GM12865 (cell line): ENCODE results near the gene GGA2.

Experiments used
- DNase-seq: peaks from one replicate; pipeline ENCODE4 v3.0.0; 2010; ENCODE audit warnings: low read depth
- H3K4me3 ChIP-seq: 2 replicates; pipeline ENCODE4 v1.5.1; 2011; ENCODE audit warnings: mild to moderate bottlenecking, low read depth, low read length, control low read depth
- CTCF ChIP-seq: IDR thresholded peaks from 2 replicates; pipeline ENCODE4 v1.5.1; 2011; ENCODE audit warnings: low read length, control low read depth, low read depth, inconsistent platforms; ENCODE audit not compliant: insufficient read depth; ENCODE audit errors: missing control alignments

GGA2 gene

DNA sequence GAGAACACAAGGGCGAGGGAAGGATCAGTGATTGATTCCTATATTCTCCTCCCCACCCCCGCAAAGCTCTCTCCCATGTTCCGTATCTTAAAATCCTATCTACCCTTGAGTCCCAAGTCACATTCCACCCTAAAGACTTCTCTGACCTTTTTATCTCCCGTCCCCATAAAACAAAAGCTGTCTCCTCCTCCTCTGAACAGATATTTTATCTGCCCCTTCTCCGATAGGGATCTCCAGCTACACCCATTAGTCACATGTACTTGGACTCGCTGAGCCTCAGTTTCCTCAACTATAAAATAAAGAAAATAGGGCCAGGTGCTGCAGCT is 12.8 kb downstream of the GGA2 start:
- no peak overlapping the region for H3K4me3 ChIP-seq
- no peak for TF ChIP-seq CTCF
- DNase-seq = no peak

DNA sequence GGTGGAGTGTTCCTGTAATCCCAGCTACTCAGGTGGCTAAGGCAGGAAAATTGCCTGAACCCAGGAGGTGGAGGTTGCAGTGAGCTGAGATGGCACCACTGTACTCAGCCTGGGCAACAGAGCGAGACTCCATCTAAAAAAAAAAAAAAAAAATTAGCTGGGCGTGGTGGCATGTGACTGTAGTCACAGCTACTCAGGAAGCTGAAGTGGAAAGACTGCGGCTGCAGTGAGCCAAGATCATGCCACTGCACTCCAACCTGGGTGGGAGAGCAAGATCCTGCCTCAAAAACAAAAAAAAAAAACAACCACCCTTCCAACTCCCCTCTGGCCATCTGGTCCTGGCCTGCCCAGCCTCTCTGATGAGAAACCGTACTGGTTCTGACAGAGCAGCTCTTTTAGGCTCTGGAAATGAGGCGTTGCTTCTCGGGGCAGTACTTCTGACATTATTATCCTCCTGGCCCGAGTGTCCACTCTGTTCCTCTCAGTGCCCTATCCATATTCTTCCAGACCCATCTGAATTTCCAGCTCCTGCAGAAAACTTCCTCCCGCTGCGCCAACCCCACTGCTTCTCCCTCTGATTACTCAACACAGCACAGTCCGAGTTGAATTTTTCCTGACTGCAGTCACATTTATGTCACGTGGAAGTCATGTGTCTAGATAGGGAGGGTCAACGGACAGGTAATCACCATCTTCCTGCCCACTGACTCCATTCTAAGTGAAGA is 13.3 kb downstream of the GGA2 start:
- TF ChIP-seq CTCF = no peak
- no peak for DNase-seq
- H3K4me3 ChIP-seq = no peak overlapping the region

GRCh38 chr16:23495671-23496070 is 14.6 kb downstream of the GGA2 start:
- no peak overlapping the region for H3K4me3 ChIP-seq
- DNase-seq = no peak
- no peak for TF ChIP-seq CTCF

DNA sequence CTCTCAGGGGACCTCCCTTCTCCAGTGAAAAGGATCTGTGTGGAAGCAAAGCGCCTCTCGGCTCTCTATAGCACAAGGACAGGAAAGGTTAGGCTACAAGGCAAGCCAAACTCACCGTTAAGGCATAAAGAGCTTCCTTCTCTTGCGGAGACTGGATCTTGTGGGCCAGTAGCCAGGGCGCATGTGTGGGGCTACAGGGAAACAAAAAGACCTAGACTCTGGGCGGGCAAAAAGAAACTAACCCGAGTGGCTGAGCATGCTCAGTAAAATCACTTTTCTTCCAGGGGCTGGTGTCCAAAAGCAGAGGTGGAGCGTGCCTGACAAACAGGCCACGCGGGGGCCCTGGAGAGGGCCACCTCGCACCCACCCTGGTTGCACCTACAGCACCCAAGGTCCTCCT is 16.1 kb downstream of the GGA2 start:
- no peak overlapping the region for H3K4me3 ChIP-seq
- no peak for TF ChIP-seq CTCF

DNA sequence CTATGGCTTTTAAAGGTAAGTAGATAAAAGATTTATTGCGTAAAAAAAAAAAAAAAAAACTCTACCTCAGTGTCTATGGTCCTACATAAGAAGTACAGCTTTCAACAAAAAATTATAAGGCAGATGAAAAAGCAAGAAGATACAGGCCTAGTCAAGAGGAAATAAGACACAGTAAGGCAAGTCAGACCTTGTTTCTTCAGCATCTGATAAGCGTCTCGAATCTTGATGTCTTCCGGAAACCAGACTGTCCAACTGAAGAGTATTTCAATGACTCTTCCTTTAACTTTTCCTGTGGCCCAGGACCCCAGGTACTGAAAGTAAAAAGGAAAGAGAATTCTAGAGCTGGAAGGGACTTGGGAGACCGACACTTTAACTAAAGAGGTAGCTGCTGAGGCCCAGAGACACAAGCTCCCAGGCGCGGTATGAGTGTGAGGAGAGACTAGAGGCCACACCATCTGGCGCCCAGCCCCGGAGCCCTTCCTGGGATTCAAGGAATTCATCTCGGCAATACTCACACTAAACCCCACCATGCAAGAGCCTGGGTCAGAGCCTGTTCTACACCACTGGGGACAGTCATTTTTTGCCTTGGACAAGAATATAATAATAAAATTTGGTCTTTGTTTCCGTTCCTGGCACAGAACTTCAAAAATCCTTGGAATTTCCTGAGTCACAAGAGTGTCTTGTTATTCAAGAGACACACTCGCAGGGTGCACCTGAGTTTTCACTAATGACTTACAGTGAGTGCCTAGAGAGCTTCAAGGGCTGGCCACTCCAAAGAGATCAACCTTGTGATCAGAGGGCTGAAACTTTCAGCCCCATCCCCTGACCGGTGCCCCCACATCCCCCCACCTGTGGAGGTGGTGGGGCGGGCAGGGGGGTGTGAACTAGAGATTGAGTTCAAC is 18.6 kb downstream of the GGA2 start:
- TF ChIP-seq CTCF = no peak
- DNase-seq = no peak
- H3K4me3 ChIP-seq = no peak overlapping the region

More for the DNA sequence above, 16.1 kb downstream of the GGA2 start:
- DNase-seq = no peak

GRCh38 chr16:23486480-23486879 is 23.8 kb downstream of the GGA2 start:
- DNase-seq = no peak
- TF ChIP-seq CTCF = no peak

More at GRCh38 chr16:23486480-23486879, 23.8 kb downstream of the GGA2 start:
- H3K4me3 ChIP-seq = no peak overlapping the region
